Right atrium auricular region (tissue), 2 donors: ENCODE results near the gene CHD9. TPM values are rescaled to one million over a fixed set of nuclear protein-coding genes. Genes with fewer than 3 reads are reported as not detected.

Experiments
- DNase-seq: peaks from one replicate; pipeline ENCODE4 v3.0.0-alpha.2; 2019; ENCODE audit warnings: low spot score
- H3K27ac ChIP-seq, 2 donors: fragments of 200-600 bp; sonication (generic); 1 replicate in 1 of 2; 2 replicates in 1 of 2; pipeline ENCODE4 v1.5.1; 2016 to 2019
- H3K27me3 ChIP-seq, 2 donors: fragments of 200-600 bp; sonication (generic); one replicate each; pipeline versions ENCODE4 v1.5.1 to v1.6.0; 2017 to 2019
- H3K36me3 ChIP-seq: fragments of 200-600 bp; sonication (generic); one replicate; pipeline ENCODE4 v1.5.1; 2016
- H3K4me1 ChIP-seq, 2 donors: fragments of 200-600 bp; sonication (generic); one replicate each; pipeline versions ENCODE4 v1.5.1 to v1.6.0; 2017 to 2019
- H3K4me3 ChIP-seq, 2 donors: fragments of 200-600 bp; sonication (generic); 1 replicate in 1 of 2; 2 replicates in 1 of 2; pipeline ENCODE4 v1.5.1; 2017 to 2019; ENCODE audit warnings: mild to moderate bottlenecking in 1 of 2, moderate library complexity in 1 of 2
- H3K9me3 ChIP-seq, 2 donors: fragments of 200-600 bp; sonication (generic); one replicate each; pipeline ENCODE4 v1.5.1; 2019
- total RNA-seq, 2 donors: library from RNA; depleted of rRNA; stranded (reverse); fragments of >200 nt; gene quantifications; one replicate each; pipeline ENCODE4 v1.1.0, GENCODE V29; 2016
- TF ChIP-seq, protein P1 (sequence below), 2 donors: fragments of 200-600 bp; sonication (generic); IDR thresholded peaks; one replicate each; pipeline ENCODE4 v1.5.1; 2019; ENCODE audit warnings: antibody characterized with exemption in 2 of 2

Gene CHD9
- total RNA-seq, 2 donors from 2014 or later = 49.8 to 54.1 TPM

DNA sequence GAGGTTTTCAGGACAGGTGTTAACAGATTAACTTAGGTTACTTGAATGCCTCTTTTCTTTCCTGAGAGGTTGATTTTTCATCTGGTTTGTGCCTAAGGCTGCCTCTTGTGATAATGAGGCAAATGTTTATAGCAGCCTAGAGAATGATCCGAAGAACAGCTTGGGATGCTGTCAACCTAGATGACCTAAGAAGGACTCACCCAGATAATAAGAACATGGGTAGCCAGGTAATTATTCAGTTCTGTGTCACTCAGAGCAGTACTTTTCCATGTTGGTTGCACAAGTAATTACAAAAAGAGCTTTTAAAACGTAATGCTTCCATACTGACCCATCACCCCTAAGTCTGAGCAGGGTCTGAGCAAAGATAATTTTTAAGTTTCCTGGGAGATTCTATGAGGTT lies 60.3 kb downstream of the CHD9 start:
- H3K27ac ChIP-seq = no peak overlapping the region
- no peaks in the 10 kb centered on the region for H3K27me3 ChIP-seq
- no peaks in the 10 kb centered on the region for H3K36me3 ChIP-seq
- H3K4me1 ChIP-seq = peaks cover 0 to 10% of the 10 kb centered on the region in 2 donors
- TF ChIP-seq, protein P1, sequence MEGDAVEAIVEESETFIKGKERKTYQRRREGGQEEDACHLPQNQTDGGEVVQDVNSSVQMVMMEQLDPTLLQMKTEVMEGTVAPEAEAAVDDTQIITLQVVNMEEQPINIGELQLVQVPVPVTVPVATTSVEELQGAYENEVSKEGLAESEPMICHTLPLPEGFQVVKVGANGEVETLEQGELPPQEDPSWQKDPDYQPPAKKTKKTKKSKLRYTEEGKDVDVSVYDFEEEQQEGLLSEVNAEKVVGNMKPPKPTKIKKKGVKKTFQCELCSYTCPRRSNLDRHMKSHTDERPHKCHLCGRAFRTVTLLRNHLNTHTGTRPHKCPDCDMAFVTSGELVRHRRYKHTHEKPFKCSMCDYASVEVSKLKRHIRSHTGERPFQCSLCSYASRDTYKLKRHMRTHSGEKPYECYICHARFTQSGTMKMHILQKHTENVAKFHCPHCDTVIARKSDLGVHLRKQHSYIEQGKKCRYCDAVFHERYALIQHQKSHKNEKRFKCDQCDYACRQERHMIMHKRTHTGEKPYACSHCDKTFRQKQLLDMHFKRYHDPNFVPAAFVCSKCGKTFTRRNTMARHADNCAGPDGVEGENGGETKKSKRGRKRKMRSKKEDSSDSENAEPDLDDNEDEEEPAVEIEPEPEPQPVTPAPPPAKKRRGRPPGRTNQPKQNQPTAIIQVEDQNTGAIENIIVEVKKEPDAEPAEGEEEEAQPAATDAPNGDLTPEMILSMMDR (IDR thresholded peaks at IDR 0.05) = no peak
- no peak for DNase-seq
- H3K4me3 ChIP-seq = no peak overlapping the region
- no peaks in the 10 kb centered on the region for H3K9me3 ChIP-seq

DNA sequence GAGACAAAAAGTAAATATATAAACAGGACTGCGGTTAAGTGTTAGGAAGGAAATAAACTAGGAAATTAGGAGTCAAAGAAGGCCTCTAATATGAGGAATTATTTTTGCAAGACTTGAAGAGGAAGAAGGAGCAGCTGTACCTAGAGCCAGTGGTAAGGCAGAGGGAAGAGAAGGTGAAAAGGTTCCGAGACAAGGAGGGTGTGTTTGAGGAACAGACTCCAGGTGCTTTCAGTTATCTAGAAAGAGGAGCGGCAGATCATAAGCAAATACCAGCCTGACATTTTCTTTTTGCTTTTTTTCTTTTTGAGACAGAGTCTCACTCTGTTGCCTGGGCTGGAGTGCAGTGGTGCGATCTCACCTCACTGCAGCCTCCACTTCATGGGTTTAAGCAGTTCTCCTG lies 61.0 kb downstream of the CHD9 start:
- H3K27ac ChIP-seq = no peak overlapping the region
- peaks cover 0 to 10% of the 10 kb centered on the region in 2 donors for H3K4me1 ChIP-seq
- H3K27me3 ChIP-seq = no peaks in the 10 kb centered on the region
- no peaks in the 10 kb centered on the region for H3K36me3 ChIP-seq
- TF ChIP-seq, protein P1 (IDR thresholded peaks at IDR 0.05) = no peak
- no peak for DNase-seq
- no peak overlapping the region for H3K4me3 ChIP-seq
- H3K9me3 ChIP-seq = no peaks in the 10 kb centered on the region

DNA sequence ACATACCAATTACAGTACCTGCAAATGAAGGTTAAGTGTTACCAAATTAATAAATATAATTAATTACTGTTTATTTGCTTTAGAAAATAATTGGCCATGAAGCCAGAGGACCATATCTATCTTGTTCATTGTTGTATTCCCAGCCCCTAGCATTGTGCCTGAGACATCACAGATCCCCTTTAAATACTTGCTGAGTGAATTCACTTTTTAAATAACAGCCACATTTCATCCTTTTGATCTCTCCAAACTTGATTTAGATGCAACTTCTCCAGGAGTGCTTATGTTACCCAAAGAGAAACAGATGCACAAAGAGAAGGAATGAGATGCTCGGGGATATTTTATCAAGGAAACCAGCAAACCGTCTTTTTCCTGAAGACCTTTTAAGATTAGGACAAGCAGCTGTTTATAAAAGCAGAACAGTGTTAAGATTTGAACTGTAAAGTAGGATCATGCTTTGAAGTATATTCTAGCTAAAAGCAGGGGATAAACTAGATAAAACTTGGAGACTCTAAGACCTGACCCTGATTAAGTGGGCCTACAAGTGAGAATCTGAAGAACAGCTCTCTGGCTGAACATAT lies 66.3 kb downstream of the CHD9 start:
- no peak for DNase-seq
- no peaks in the 10 kb centered on the region for H3K9me3 ChIP-seq
- H3K36me3 ChIP-seq = no peaks in the 10 kb centered on the region
- TF ChIP-seq, protein P1 (IDR thresholded peaks at IDR 0.05) = no peak
- no peaks in the 10 kb centered on the region for H3K4me1 ChIP-seq
- peak overlapping the region in 1 of 2 donors; percentile 8 for H3K27ac ChIP-seq
- no peaks in the 10 kb centered on the region for H3K27me3 ChIP-seq
- no peak overlapping the region for H3K4me3 ChIP-seq

DNA sequence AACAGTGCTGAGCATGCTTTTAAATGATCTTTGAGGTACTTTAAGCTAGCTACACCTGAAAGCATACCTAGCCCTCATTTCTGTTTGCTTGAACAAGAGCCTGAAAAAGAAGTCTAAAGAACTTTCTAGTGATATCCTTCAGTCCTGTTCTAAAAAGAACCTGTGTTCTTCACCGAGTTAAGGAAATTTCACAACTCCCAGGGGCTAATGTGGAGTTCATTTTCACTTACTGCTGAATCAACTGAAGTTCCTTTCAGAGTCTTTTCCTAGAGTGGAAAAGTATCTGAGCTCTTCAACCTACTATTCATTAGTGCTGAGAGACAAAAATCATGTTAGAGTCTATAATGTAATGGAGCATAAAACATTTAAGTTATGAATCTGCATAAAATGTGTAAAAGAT lies 66.9 kb downstream of the CHD9 start:
- Histone ChIP-seq H3K4me1 (no peaks in the 10 kb centered on the region), H3K9me3 (no peaks in the 10 kb centered on the region), H3K4me3 (no peak overlapping the region), H3K27ac (peak overlapping the region in 1 of 2 donors; percentile 8), H3K27me3 (no peaks in the 10 kb centered on the region), H3K36me3 (no peaks in the 10 kb centered on the region)
- TF ChIP-seq, protein P1 (IDR thresholded peaks at IDR 0.05) = no peak
- DNase-seq = no peak

DNA sequence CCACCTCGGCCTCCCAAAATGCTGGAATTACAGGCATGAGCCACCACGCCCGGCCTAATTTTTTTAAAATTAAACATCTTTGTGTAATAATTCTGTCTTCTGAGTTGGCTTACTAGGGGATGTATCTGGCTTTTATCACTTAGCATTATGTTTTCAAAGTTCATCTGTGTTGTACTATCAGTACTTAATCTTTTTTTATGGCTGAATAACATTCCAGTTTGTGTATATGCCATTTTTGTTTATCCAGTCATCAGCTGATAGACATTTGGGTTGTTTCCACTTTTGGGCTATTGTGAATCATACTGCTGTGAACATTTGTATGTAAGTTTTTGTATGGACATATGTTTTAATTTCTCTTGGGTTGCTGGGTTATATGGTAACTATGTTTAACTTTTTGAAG lies 69.0 kb downstream of the CHD9 start:
- TF ChIP-seq, protein P1 (IDR thresholded peaks at IDR 0.05) = no peak
- Histone ChIP-seq H3K27ac (no peak overlapping the region), H3K36me3 (no peaks in the 10 kb centered on the region), H3K4me1 (no peaks in the 10 kb centered on the region), H3K4me3 (no peak overlapping the region), H3K9me3 (no peaks in the 10 kb centered on the region), H3K27me3 (no peaks in the 10 kb centered on the region)
- no peak for DNase-seq

DNA sequence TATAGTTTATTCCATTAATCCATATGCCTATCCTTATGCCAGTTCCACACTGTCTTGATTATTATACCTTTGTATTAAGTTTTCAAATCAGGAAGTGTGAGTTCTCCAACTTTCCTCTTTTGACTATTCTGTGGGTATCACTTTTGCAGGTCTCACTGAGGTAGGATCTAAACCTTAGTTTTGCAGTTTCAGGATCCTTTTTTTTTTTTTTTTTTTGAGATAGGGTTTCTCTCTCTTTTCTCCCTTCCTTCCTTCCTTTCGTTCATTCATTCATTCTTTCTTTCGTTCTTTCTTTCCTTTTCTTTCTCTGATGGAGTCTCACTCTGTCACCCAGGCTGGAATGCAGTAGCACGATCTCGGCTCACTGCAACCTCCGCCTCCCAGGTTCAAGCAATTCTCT lies 71.6 kb downstream of the CHD9 start:
- no peak for DNase-seq
- Histone ChIP-seq H3K36me3 (no peaks in the 10 kb centered on the region), H3K4me1 (peaks cover 0 to 7% of the 10 kb centered on the region in 2 donors), H3K9me3 (no peaks in the 10 kb centered on the region), H3K27ac (no peak overlapping the region), H3K4me3 (no peak overlapping the region), H3K27me3 (no peaks in the 10 kb centered on the region)
- TF ChIP-seq, protein P1 (IDR thresholded peaks at IDR 0.05) = no peak
